MCF 10A (cell line): ENCODE results near the gene JMJD6. TPM values are rescaled to one million over a fixed set of nuclear protein-coding genes. Genes with fewer than 3 reads are reported as not detected.

Source experiments
- BruUV-seq: library from RNA; stranded (reverse); fragments of 400-500 nt; replicated peaks from 2 replicates; lab custom pipeline; 2021; lab: Mats Ljungman, UMichigan
- CTCF ChIA-PET: fragments of 300-600 bp; sonication (Branson Sonifier 250); formaldehyde crosslinking; extraction: SDS; loops from one replicate; lab custom pipeline; 2021; ENCODE audit warnings: antibody characterized with exemption, inconsistent platforms; lab: Yijun Ruan, JAX
- POLR2A ChIA-PET: fragments of 300-600, 350-650 bp; sonication (Branson Sonifier 250); formaldehyde crosslinking; extraction: SDS; loops from one replicate; lab custom pipeline; 2020; ENCODE audit warnings: antibody characterized with exemption, inconsistent platforms; lab: Yijun Ruan, JAX
- DNase-seq: peaks from one replicate; pipeline ENCODE4 v3.0.0-alpha.2; 2018; ENCODE audit not compliant: unreplicated experiment
- H3K27ac Mint-ChIP-seq: one replicate; pipeline ENCODE4 v1.8.0; 2022; ENCODE audit warnings: mild to moderate bottlenecking, low read depth, mixed read lengths; ENCODE audit not compliant: unreplicated experiment
- H3K27me3 Mint-ChIP-seq: one replicate; pipeline ENCODE4 v1.8.0; 2022; ENCODE audit warnings: mixed read lengths; ENCODE audit not compliant: insufficient read depth, unreplicated experiment
- H3K36me3 Mint-ChIP-seq: one replicate; pipeline ENCODE4 v1.8.0; 2022; ENCODE audit warnings: mild to moderate bottlenecking, moderate library complexity, mixed read lengths; ENCODE audit not compliant: insufficient read depth, unreplicated experiment
- H3K4me1 Mint-ChIP-seq: one replicate; pipeline ENCODE4 v1.8.0; 2022; ENCODE audit warnings: mixed read lengths; ENCODE audit not compliant: insufficient read depth, unreplicated experiment
- H3K4me3 Mint-ChIP-seq: one replicate; pipeline ENCODE4 v1.8.0; 2022; ENCODE audit warnings: mild to moderate bottlenecking, moderate library complexity, mixed read lengths; ENCODE audit not compliant: unreplicated experiment
- H3K9me3 Mint-ChIP-seq: one replicate; pipeline ENCODE4 v1.8.0; 2022; ENCODE audit warnings: mixed read lengths; ENCODE audit not compliant: unreplicated experiment
- CTCF ChIP-seq: fragments of 200-600 bp; IDR thresholded peaks from one replicate; pipeline ENCODE4 v1.8.0; 2022; ENCODE audit warnings: antibody characterized with exemption, mild to moderate bottlenecking; ENCODE audit not compliant: unreplicated experiment
- intact Hi-C: fragments of 100-400 bp; cut with micrococcal nuclease; formaldehyde crosslinking; loops from 2 replicates; pipeline ENCODE4 v1.14.1; 2022
- microRNA-seq: library from miRNA; unstranded; fragments of <30 nt; microRNA quantifications from one replicate; pipeline ENCODE4 v1.2.0, GENCODE V29; 2022
- total RNA-seq: library from RNA; stranded (reverse); gene quantifications from 2 replicates; pipeline ENCODE4 v1.2.3, GENCODE V29; 2022

The JMJD6 gene
- total RNA-seq, 1 experiment from 2014 or later, result 29.4 TPM

- no TSS peak for BruUV-seq
- POLR2A ChIA-PET, result interaction anchor here (0.6 to 2.2 kb wide), 28 partner anchors 9 to 642 kb away, joined by 3 to 24 read pairs (median 5); partner anchors contain the start of genes JMJD6, METTL23 and ST6GALNAC2
- peak overlapping the region; percentile 89 for H3K4me3 Mint-ChIP-seq
- peak; percentile 100 for DNase-seq
- CTCF ChIA-PET, result interaction anchor here (0.6 to 1.9 kb wide), 6 partner anchors 9 to 47 kb away, joined by 3 to 8 read pairs (median 3); partner anchors contain the start of gene MXRA7
- no peaks in the 10 kb centered on the region for H3K9me3 Mint-ChIP-seq
- no peaks in the 10 kb centered on the region for H3K36me3 Mint-ChIP-seq
- intact Hi-C loops, result no loop called here
- peak overlapping the region; percentile 92 for H3K27ac Mint-ChIP-seq
- no peak for TF ChIP-seq CTCF
- no peaks in the 10 kb centered on the region for H3K4me1 Mint-ChIP-seq
- no peaks in the 10 kb centered on the region for H3K27me3 Mint-ChIP-seq
Observed at GRCh38 chr17:76671123-76671911, 55.1 kb downstream of the JMJD6 start.

- Mint-ChIP-seq H3K27me3 (no peaks in the 10 kb centered on the region), H3K4me3 (peak overlapping the region; percentile 89)
- CTCF ChIA-PET, result interaction anchor here (0.6 to 1.9 kb wide), 5 partner anchors 8 to 47 kb away, joined by 3 to 8 read pairs (median 3); partner anchors contain the start of gene MXRA7
Observed at GRCh38 chr17:76670718-76671122, 55.7 kb downstream of the JMJD6 start.

GRCh38 chr17:76670020-76670717, 56.2 kb downstream of the JMJD6 start:
- ChIA-PET POLR2A (interaction anchor here (0.6 to 1.5 kb wide), 4 partner anchors 10 to 203 kb away, joined by 3 to 4 read pairs (median 3); no protein-coding TSS in a partner anchor), CTCF (interaction anchor here (0.6 to 1.9 kb wide), 2 partner anchors 45 to 211 kb away, joined by 3 to 5 read pairs; no protein-coding TSS in a partner anchor)
- no peaks in the 10 kb centered on the region for H3K36me3 Mint-ChIP-seq
- intact Hi-C loops, result no loop called here
- H3K27me3 Mint-ChIP-seq, result no peaks in the 10 kb centered on the region
- no peaks in the 10 kb centered on the region for H3K9me3 Mint-ChIP-seq
- no peak overlapping the region for H3K4me3 Mint-ChIP-seq
- BruUV-seq, result no TSS peak
- DNase-seq, result peak; percentile 34
- H3K4me1 Mint-ChIP-seq, result no peaks in the 10 kb centered on the region
- no peak for TF ChIP-seq CTCF
- H3K27ac Mint-ChIP-seq, result no peak overlapping the region

More at GRCh38 chr17:76670718-76671122, 55.7 kb downstream of the JMJD6 start:
- intact Hi-C loops, result no loop called here
- TF ChIP-seq CTCF, result no peak
- no peaks in the 10 kb centered on the region for H3K4me1 Mint-ChIP-seq
- no peaks in the 10 kb centered on the region for H3K36me3 Mint-ChIP-seq
- POLR2A ChIA-PET, result interaction anchor here (0.6 to 2.1 kb wide), 18 partner anchors 9 to 204 kb away, joined by 3 to 24 read pairs (median 6); partner anchors contain the start of genes JMJD6, METTL23 and ST6GALNAC2
- DNase-seq, result no peak
- no TSS peak for BruUV-seq
- peak overlapping the region; percentile 92 for H3K27ac Mint-ChIP-seq
- H3K9me3 Mint-ChIP-seq, result no peaks in the 10 kb centered on the region

Small RNA genes lying within 50 kb of the gene (microRNA-seq; reads per million reads assigned to microRNA genes)
- gene MIR636, result 2.0 reads per million, percentile 14 among the genes with 10 or more reads in this experiment

Other genes starting within 250 kb of the JMJD6 start
- 17.5 and 33.4 TPM in 2 replicates for gene RHBDF2, start 225.2 kb downstream of the JMJD6 start, total RNA-seq
- not detected in 2 replicates for gene CYGB, start 188.9 kb downstream of the JMJD6 start, total RNA-seq
- gene PRCD, start 186.6 kb downstream of the JMJD6 start, total RNA-seq, result not detected in 2 replicates
- 5.0 and 7.7 TPM in 2 replicates for gene ST6GALNAC2, start 140.7 kb downstream of the JMJD6 start, total RNA-seq
- gene ST6GALNAC1, start 82.8 kb downstream of the JMJD6 start, total RNA-seq, result not detected in 2 replicates
- gene MXRA7, start 15.6 kb downstream of the JMJD6 start, total RNA-seq, result 33.6 and 35.1 TPM in 2 replicates
- 35.1 and 37.1 TPM in 2 replicates for gene METTL23, start 233 bp upstream of the JMJD6 start, total RNA-seq
- gene SRSF2, start 10.7 kb upstream of the JMJD6 start, total RNA-seq, result 161 and 168 TPM in 2 replicates
- gene MFSD11, start 11.5 kb upstream of the JMJD6 start, total RNA-seq, result 11.6 and 13.8 TPM in 2 replicates
- gene MGAT5B, start 141.8 kb upstream of the JMJD6 start, total RNA-seq, result 1.3 and 1.7 TPM in 2 replicates